Tibial nerve (tissue), 3 donors: ENCODE data around the gene TTLL6.

Source experiments
- CTCF ChIP-seq, 5 experiments: fragments of 200-600 bp in 3 of 5; fragments of 450-650 bp in 2 of 5; sonication (generic) in 3 of 5; IDR thresholded peaks; one replicate each; pipeline ENCODE4 v1.5.1; 2016 to 2019; ENCODE audit warnings: antibody characterized with exemption in 5 of 5, mild to moderate bottlenecking in 3 of 5, moderate library complexity in 2 of 5
- POLR2A ChIP-seq, 2 donors: fragments of 450-650 bp; IDR thresholded peaks; one replicate each; pipeline ENCODE4 v1.6.1; 2017; ENCODE audit warnings: antibody characterized with exemption in 2 of 2, mild to moderate bottlenecking in 2 of 2, moderate library complexity in 2 of 2

DNA sequence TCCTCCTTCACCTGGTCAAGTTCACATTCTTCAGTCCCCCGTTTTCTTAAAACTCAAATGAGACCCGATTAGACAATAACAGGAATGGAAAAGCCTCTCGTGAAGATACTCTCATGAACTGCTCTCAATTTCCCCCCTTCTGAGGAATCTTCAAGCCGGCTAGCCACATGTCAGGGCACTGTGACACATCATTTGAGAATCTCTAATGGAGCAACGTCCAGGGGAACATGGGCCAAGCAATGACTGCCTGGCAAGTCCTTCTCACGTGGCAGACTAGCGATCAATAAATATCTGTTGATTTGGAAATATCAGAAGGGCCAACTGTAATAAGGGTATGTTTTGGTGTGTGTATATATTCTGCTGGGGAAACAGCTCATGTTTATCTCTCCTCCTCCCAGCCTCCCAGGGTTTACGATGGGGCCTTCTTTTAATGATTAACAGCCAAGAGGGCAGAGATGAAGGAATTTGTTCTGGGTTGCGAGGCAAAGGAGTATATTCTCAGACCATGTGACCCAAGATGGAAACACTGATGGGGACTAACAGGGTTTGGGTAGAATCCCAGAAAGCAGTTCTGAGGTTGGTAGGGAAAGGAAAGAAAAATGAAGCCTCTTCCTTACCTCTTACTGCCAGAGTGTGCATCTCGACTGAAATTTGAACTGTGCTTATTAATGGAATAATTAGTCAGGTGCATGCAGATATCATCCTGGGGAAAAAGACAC lies 21.4 kb downstream of the TTLL6 start:
- TF ChIP-seq CTCF (IDR thresholded peaks at IDR 0.05): no peak
- no peak for TF ChIP-seq POLR2A (IDR thresholded peaks at IDR 0.05)
